Uterus (tissue), 4 donors: ENCODE data around the gene ANKRD23. TPM values are rescaled to one million over a fixed set of nuclear protein-coding genes. Genes with fewer than 3 reads are reported as not detected.

Experiments used
- DNase-seq, 2 donors: peaks; one replicate each; pipeline ENCODE4 v3.0.0-alpha.2; 2019 to 2020
- H3K27ac ChIP-seq, 2 donors: fragments of 200-600 bp; sonication (generic); 1 replicate in 1 of 2; 2 replicates in 1 of 2; pipeline ENCODE4 v1.5.1; 2016 to 2018
- H3K27me3 ChIP-seq, 2 donors: fragments of 200-600 bp; sonication (generic); one replicate each; pipeline ENCODE4 v1.5.1; 2018 to 2019; ENCODE audit warnings: control low read depth in 1 of 2
- H3K36me3 ChIP-seq, 2 donors: fragments of 200-600 bp; sonication (generic); one replicate each; pipeline ENCODE4 v1.5.1; 2019; ENCODE audit warnings: control low read depth in 1 of 2
- H3K4me1 ChIP-seq, 2 donors: fragments of 200-600 bp; sonication (generic); one replicate each; pipeline ENCODE4 v1.5.1; 2018 to 2019; ENCODE audit warnings: control low read depth in 1 of 2
- H3K4me3 ChIP-seq, 2 donors: fragments of 200-600 bp; sonication (generic); 1 replicate in 1 of 2; 2 replicates in 1 of 2; pipeline ENCODE4 v1.5.1; 2018 to 2019; ENCODE audit warnings: mild to moderate bottlenecking in 1 of 2
- H3K9me3 ChIP-seq, 2 donors: fragments of 200-600 bp; sonication (generic); one replicate each; pipeline ENCODE4 v1.5.1; 2019; ENCODE audit warnings: control low read depth in 1 of 2
- POLR2A ChIP-seq, 2 donors: fragments of 450-650 bp; IDR thresholded peaks; one replicate each; pipeline ENCODE4 v1.6.1; 2016; ENCODE audit warnings: antibody characterized with exemption in 2 of 2, mild to moderate bottlenecking in 1 of 2, moderate library complexity in 1 of 2
- intact Hi-C: fragments of 100-400 bp; cut with DNase I; formaldehyde crosslinking; loops from one replicate; pipeline ENCODE4 v1.15.1; 2023; ENCODE audit warnings: low total_unique reads
- total RNA-seq, 4 donors: library from RNA; depleted of rRNA in 3 of 4; stranded (reverse); fragments of >200 nt in 3 of 4; gene quantifications; one replicate each; pipeline versions ENCODE4 v1.1.0 to v1.2.4, GENCODE V29; 2014 to 2023
- TF ChIP-seq, protein P1 (sequence below), 4 experiments: fragments of 200-600 bp in 2 of 4; fragments of 450-650 bp in 2 of 4; sonication (generic) in 2 of 4; IDR thresholded peaks; one replicate each; pipeline ENCODE4 v1.5.1; 2016 to 2019; ENCODE audit warnings: antibody characterized with exemption in 4 of 4, mild to moderate bottlenecking in 2 of 4, moderate library complexity in 1 of 4
- donor health status: DM: yes; HTN: yes; CAD: no.

The ANKRD23 gene
- total RNA-seq, 4 donors from 2014 or later, result 4.4 to 23.2 (median 8.6) TPM

DNA sequence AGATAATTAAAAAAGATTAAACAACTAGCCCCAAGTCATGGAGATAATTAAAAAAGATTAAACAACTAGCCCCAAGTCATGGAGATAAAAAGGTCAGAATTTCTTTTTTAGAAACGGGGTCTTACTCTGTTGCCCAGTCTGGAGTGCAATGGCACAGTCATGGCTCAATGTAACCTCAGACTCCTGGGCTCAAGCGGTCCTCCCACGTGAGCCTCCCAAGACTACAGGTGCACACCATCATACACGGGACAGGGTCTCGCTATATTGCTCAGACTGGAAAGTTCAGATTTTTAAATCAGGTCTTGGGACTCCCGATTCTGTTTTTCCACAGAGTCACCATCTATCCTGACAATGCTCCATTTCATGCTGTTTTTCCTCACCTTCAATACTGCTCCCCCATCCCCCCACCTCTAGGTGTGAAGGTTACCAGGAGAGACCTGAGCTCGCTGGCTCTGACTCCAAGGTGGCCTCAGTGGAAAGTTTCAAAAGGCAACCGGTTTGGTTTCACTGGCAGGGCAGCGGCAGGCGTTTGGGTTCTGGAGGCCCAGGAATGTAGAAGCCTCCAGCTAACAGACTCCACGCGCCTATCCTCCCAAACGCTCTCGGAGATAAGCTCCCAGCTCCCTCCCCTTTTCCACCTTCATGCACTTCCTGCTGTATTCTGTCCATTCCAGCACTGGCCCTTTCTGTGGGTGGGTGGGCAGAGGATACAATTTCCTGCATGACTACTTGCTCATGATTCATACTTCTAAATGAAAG is 28.9 kb upstream of the ANKRD23 start:
- H3K4me1 ChIP-seq, result peaks cover 0 to 12% of the 10 kb centered on the region in 2 donors
- no peak for DNase-seq

GRCh38 chr2:96870626-96871255 is 26.9 kb upstream of the ANKRD23 start:
- Histone ChIP-seq H3K4me1 (peaks cover 4 to 25% of the 10 kb centered on the region in 2 donors), H3K27ac (peak overlapping the region; percentile 94 to 100), H3K27me3 (no peaks in the 10 kb centered on the region), H3K4me3 (peak overlapping the region; percentile 61 to 100), H3K36me3 (no peaks in the 10 kb centered on the region), H3K9me3 (no peaks in the 10 kb centered on the region)
- intact Hi-C loops, result no loop called here
- peak; percentile 61 to 68 for DNase-seq
- TF ChIP-seq, protein P1, sequence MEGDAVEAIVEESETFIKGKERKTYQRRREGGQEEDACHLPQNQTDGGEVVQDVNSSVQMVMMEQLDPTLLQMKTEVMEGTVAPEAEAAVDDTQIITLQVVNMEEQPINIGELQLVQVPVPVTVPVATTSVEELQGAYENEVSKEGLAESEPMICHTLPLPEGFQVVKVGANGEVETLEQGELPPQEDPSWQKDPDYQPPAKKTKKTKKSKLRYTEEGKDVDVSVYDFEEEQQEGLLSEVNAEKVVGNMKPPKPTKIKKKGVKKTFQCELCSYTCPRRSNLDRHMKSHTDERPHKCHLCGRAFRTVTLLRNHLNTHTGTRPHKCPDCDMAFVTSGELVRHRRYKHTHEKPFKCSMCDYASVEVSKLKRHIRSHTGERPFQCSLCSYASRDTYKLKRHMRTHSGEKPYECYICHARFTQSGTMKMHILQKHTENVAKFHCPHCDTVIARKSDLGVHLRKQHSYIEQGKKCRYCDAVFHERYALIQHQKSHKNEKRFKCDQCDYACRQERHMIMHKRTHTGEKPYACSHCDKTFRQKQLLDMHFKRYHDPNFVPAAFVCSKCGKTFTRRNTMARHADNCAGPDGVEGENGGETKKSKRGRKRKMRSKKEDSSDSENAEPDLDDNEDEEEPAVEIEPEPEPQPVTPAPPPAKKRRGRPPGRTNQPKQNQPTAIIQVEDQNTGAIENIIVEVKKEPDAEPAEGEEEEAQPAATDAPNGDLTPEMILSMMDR (IDR thresholded peaks at IDR 0.05), result no peak
- TF ChIP-seq POLR2A (IDR thresholded peaks at IDR 0.05), result peak in 1 of 2 donors; percentile 18

More for the DNA sequence above, 28.9 kb upstream of the ANKRD23 start:
- H3K27ac ChIP-seq, result peak overlapping the region; percentile 51 to 65
- TF ChIP-seq POLR2A (IDR thresholded peaks at IDR 0.05), result no peak
- TF ChIP-seq, protein P1 (IDR thresholded peaks at IDR 0.05), result no peak
- H3K27me3 ChIP-seq, result no peaks in the 10 kb centered on the region
- H3K4me3 ChIP-seq, result no peak overlapping the region
- no peaks in the 10 kb centered on the region for H3K36me3 ChIP-seq
- intact Hi-C loops, result no loop called here
- H3K9me3 ChIP-seq, result no peaks in the 10 kb centered on the region

DNA sequence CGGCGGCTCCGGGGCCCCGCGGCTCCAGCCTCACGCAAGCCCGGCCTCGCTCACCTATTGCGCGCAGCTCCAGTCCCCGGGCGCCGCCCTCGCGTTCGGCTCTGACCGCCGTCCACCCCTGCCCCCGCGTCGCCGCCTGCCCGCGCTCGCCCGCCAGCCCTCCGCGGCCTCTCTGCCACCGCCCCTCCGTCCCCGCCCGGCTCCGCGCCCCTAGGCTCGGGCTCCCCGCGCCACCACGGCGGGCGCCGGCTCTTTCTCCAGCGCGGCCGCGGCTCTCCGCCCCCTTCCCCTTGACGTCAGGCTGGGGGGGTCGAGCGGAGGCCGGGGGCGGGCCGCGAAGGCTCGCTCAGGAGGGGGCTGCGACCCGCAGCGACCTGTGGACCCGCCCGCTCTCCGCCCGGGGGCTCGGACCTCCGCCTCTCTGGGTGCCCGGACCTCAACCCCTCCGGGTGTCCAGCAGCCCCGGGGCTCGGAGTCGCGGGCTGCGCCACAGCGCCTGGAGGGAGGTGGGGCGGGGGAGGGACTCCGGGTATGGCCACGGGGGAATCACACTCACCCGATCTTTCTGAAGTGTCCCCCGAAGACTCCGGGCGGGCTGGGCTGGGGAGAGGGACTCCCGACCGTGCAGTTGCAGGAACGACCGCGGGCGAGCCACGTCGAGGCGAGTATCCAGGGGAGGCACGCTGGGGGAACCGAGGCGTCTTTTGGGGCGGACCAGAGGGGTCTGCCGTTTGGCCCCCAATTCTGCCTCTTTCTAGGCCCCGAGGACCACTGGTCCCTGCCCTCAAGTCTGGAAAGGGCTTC is 26.2 kb upstream of the ANKRD23 start, which contains the start of gene SEMA4C:
Gene SEMA4C (minus strand): TSS at position 259 of the 804 bp plus-strand sequence. CDS start 2,194 bp downstream, outside the sequence.
- H3K27me3 ChIP-seq, result no peaks in the 10 kb centered on the region
- H3K9me3 ChIP-seq, result no peaks in the 10 kb centered on the region
- no peaks in the 10 kb centered on the region for H3K36me3 ChIP-seq
- peaks cover 4 to 25% of the 10 kb centered on the region in 2 donors for H3K4me1 ChIP-seq
- TF ChIP-seq, protein P1 (IDR thresholded peaks at IDR 0.05), result no peak
- peak; percentile 84 to 89 for TF ChIP-seq POLR2A (IDR thresholded peaks at IDR 0.05)
- peak within 1 kb of the TSS; percentile 61 to 100 for H3K4me3 ChIP-seq
- peak within 1 kb of the TSS; percentile 94 to 100 for H3K27ac ChIP-seq
- intact Hi-C loops, result loop anchor here (10.0 kb wide), 1 partner anchor 105 kb away; the partner anchor contains the start of gene CNNM4
- DNase-seq, result peak; percentile 63 to 76

DNA sequence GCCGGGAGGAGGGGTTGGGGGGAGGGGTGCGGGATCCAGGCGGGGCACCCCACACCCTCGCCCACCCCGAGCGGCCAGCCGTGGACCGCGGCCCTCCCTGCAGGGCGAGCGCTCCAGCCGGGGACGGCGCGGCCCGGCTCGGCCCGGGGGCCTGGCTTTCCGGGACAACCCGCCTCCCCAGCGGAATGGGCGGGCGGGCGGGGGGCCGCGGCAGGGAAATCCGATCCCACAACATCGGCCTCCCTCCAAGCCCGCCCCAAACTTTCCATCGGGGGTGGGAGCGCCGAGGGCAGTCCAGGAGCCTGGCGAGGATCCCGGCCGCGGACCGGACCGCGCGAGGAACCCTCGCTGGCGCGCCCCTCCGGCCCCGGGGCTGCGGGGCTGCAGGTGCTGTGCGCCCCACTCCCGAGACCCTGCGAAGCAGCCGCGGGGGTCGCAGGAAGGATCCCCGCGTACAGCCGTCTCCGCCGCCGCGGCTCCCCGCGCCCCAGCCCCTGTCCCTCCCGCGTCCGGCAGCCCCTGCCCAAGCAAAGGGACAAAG is 25.5 kb upstream of the ANKRD23 start:
- Histone ChIP-seq H3K27ac (peak overlapping the region; percentile 94 to 100), H3K9me3 (no peaks in the 10 kb centered on the region), H3K27me3 (no peaks in the 10 kb centered on the region), H3K36me3 (no peaks in the 10 kb centered on the region), H3K4me1 (peaks cover 4 to 25% of the 10 kb centered on the region in 2 donors), H3K4me3 (peak overlapping the region; percentile 61 to 100)
- DNase-seq, result peak; percentile 90 to 91
- TF ChIP-seq, protein P1 (IDR thresholded peaks at IDR 0.05), result peak in 1 of 4 experiments; percentile 4
- TF ChIP-seq POLR2A (IDR thresholded peaks at IDR 0.05), result peak in 1 of 2 donors; percentile 3
- intact Hi-C loops, result loop anchor here (10.0 kb wide), 1 partner anchor 105 kb away; the partner anchor contains the start of gene CNNM4
